CD4-positive, alpha-beta T cell treated with Interleukin-6 for 4 hours (primary cell): ENCODE data around the gene FOXF1.

Source experiments
- DNase-seq: peaks from one replicate; pipeline ENCODE4 v3.0.0-alpha.2; 2020; ENCODE audit warnings: mixed read lengths

The FOXF1 gene

DNA sequence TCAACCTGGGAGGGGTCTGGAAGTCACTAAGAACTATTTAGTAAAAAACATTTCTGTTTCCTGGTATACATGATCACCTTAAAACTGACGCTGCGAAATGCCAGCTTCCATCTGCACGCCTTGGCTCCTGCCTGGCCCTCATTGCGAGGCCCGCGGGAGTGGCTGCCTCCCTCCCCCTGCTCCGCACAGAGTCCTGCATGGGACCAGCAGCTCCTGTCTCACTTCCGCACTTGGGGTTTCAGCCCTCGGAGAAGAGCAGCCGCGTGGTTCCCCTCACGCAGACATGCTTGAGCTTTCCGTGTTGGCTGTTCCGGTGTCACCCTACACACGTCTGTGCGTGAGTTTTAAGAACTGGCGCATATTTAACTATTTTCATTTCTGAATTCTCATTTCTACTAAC lies 26.3 kb downstream of the FOXF1 start:
- DNase-seq = no peak

DNA sequence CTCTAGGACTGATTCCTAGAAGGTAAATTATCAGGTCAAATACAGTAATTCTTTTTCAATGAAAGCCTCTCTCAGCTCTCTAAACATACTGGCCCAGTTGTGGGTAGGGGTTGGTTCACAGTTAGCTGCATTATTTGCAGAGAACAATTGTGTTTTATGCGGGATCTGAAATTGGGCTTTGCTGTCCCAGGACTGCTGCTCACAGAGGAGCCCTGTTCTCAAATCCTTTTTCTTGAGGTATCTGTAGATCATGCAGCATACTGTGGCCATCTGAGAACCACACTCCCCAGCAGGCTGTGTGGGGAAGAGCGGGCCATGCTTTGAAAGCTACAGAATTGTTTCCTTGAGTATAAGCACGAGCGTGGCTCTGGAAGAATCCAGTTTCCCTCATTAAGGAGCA lies 27.2 kb downstream of the FOXF1 start:
- no peak for DNase-seq

DNA sequence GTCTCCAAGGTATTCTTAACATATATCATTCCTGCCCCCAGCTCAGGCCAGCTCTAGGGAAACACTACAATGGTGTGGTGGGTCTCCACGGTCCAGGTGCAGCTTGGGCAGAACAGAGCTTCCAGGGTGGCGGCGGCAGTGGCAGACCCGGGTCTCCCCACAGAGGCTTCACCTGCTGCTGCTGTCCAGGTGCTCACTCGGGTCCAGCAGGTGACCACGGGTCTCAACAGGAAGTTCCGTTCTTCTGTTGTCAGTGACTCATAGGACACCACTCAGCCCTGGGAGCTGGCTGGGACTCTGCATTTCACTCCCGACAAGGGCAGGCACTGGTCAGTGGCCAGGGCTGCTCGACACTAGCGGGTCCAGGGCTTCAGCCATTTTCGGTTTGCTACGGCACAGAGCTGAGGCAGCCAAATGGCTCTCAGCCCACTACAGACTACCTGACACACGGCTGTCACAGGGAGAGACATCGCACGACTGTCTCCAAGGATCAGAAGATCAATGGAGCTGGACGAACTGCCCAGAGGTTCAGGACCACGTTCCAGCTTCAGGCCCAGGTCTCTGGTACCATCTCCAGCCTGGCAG lies 28.0 kb downstream of the FOXF1 start:
- DNase-seq = no peak

DNA sequence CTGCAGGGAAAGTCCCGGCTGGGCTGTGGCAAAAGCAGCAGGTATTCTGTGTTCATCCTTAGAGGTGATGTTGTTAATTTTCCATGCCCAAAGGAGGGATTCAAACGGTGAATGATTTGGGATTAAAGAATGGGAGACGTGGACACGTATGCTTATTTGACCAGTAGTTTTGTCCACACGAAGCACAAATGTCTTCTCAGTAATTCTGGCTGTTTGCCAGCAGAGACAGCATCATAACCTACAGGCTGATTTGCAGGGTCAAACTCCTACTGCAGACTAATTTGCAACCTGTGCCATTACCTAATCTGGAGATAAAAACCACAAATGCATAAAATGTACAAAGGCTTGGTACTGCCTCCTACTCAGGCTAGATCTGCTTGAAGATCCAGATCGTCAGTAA lies 30.6 kb downstream of the FOXF1 start:
- no peak for DNase-seq

DNA sequence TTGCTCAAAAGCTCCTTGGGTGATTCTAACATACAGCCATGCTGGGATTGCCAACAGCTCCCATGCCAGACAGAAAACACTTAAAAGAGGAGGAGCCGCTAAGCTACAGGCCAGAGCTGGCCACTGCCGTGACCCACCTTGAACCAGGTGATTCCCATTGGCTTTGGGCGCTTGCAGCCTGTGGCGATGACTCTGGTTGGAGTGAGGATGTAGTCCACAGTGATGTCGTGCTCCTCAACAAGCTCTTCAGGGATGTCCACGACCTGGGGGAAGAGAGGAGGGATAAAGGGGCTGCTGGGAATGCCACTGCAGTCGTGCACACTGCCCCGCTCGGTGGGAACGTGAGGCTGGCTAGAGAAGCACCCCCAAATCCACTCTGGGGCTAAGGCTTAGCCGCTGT lies 31.2 kb downstream of the FOXF1 start:
- DNase-seq = no peak

DNA sequence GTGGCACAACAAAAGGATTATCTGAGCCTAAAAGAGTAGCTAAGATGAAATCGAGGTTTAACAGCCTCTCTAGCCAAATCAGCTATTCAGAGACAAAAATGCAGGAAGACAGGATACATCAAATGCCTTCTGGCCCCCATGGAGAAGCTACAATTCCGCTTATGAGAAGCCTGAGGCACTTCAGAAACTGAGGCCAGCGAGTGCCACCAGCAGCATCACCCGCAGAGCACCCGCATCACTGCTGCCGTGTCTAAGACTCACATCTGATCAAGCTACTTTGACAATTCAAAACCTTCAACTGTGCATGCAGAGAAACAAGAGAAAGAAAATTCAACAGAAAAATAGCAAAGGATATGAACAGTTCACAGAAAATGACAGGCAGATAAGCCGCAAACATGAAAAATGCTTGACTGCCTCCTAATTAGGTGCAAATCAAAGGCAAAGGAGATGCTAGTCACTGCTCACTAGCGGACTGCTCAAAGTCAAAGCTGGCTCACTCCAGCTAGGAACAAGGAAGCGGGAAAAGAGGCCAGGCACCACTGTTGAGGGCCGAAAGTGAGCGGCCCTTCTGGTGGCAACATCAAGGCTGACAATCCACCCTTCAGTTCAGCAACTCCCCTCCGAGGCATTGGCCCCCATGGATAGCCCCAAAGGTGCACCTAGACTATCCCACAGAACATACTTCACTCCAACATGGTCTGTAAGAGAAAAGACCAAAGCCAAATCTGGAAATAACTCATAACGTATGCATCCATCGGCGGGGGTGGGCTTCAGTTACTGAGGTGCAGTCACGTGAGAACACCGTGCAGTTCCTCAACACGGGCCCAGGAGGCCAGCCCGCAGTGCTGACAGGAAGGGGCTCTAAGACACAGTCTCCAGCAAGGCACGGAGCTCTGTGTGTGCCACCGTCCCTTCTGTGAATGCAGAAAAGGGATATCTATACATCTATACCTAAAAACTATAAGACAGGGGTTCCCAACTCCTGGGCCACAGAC lies 32.7 kb downstream of the FOXF1 start:
- DNase-seq = no peak

DNA sequence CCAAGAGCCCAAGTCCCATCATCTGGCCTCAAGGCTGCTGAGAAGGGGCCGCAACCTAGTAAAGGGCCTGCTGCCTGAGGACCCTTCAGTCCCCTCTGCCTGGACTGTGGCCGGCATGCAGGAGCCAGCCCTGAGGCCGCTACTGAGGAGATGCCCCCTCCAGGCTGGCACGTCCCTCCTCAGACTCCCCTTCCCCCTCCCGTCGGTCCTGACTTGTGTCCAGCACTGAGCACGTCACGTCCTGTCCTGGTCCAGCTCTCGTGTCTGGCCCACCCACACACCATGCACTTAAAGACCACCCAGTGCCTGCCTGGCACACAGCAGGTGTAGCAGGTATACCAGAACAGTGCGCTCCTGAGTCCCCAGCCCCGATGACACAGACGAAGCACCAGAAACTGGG lies 35.2 kb downstream of the FOXF1 start:
- no peak for DNase-seq

DNA sequence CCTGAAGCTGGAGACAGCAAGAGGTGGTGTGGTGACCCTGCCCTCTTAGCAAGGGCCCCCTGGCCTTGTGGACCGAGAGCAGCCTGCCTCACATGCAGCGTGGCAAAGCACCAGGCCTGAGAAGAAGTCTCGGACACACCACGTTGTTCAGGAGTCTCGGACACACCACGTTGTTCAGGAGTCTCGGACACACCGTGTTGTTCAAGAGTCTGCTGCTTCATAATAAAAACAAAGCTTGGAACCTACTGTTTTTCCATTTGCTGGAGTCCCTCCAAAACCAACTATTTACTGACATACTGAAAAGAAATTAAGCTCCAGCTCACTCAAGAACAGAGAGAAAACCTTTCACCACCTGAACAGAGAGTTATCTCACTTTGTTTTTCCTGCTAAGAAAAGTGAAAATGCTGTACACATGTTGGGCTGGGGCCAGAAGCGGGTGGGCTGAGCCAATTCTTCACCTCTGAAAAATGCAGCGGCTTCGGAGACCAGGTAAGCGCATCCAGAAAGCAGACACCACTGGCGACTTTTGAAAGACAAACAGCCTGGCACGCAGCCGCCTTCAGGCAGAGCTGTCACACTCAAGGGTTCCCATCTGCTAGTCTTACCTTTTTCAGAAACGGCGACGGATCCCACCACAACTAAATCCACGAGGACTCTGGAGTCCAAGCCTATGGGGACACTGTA lies 35.8 kb downstream of the FOXF1 start:
- DNase-seq = no peak

DNA sequence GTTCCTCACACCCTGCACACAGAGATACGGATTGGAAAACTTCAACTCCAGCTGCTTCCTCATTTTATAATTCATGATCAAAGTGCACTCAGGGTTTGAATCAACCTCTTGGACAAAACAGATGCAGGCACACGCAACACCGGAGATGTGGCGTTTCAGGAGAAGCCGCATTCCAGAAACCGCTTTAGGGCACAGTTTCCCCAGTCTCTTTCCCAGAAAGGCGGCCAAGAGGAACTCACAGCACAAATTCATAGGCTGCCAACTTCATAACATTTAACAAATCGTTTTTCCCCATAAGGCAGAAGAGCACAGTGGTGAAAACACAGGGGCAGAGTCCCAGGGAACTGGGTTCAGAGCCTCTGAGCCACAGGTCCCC lies 36.3 kb downstream of the FOXF1 start:
- no peak for DNase-seq

DNA sequence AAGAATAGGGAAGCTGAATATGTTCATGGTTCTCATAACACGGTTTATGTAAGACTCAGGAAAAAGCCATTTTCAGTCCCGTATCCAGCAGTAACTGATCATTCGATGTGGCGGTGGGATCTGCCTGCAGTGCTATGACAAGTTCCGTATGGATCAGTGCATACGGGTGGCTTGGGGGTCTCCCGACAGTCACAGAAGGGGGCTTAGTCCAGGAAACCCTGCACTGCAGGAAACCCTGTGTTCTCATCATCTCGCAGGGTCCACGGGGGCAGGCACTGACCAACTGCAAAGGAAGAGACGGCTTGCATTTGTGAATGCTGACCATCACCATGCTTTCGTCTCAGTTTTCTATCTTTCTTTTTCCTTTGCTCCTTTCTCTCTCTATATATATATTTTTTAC lies 37.0 kb downstream of the FOXF1 start:
- no peak for DNase-seq

DNA sequence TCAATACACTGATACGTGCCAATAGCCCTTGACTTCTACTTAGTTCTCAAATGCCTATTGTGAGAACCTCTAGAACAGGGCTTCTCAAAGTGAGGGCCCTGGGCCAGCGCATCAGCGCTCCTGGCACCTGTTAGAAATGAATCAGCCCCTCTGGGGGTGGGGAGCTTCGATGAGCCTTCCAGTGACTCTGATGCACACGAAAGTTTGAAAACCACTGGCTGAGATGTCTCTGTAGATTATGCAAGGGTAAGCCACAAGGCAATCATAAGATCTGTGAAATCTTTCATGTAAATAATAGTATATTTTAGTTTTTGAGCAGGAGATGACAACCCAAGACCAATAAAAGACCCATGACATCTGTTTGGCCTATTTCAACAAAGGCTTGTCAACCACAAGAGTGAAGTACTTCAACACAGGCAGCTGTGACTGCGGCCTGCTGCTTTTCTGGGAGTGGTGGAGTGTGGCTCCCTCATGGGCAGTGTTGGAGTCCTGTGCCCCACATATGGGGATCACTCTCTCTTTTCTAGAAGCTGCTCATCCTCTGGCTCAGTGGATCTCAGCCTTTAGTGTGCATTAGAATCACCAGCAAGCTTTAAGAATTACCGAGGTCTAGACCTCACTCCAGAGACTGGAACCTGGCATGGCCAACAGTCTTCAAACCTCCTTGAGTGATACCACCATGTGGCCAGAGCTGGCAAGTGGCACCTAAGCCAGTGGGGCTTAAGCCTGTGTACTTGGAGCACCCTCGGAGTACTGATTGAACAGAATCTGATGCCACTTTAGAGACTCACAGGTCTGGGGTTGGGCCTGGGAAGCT lies 39.0 kb downstream of the FOXF1 start:
- DNase-seq = no peak

DNA sequence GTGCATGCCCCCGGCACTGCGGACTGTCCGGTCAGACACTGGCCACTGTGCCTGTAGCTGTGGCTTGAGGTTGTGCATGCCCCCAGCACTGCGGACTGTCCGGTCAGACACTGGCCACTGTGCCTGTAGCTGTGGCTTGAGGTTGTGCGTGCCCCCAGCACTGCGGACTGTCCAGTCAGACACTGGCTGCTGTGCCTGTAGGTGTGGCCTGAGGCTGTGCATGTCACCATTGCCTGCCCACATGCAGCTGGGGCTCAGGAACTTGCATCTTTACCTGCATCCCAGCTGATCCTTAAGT lies 39.5 kb downstream of the FOXF1 start:
- no peak for DNase-seq

DNA sequence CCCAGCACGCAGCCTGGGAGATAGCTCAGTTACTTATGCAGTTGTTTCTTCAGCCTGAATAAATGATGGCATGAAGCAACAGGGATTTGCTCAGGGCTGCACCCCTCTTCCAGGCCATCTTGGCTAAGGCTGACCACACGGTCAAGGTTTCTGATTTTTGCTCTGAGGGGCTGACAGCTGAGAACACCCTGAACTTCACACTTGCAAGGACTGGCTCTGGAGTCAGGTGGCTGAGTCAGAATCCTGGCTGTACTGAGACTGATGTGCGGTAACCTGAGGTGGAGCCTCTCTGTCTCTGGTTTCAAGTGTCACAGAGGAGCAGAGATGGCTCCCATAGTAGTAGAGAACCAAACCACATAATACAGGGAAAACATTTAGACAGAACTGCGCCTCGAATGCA lies 40.0 kb downstream of the FOXF1 start:
- no peak for DNase-seq

DNA sequence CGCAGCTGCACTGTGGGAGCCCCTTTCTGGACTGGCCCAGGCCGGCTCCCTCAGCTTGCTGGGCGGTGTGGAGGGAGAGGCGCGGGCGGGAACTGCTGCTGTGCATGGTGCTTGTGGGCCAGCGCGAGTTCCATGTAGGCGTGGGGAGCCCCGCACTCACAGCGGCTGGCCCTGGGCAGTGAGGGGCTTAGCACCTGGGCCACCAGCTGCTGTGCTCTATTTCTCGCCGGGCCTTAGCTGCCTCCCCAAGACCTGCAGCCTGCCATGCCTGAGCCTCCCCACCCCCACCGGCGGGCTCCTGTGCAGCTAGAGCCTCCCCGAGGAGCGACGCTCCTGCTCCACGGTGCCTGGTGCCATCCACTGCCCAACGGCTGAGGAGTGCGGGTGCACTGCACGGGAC lies 43.0 kb downstream of the FOXF1 start:
- DNase-seq = no peak

DNA sequence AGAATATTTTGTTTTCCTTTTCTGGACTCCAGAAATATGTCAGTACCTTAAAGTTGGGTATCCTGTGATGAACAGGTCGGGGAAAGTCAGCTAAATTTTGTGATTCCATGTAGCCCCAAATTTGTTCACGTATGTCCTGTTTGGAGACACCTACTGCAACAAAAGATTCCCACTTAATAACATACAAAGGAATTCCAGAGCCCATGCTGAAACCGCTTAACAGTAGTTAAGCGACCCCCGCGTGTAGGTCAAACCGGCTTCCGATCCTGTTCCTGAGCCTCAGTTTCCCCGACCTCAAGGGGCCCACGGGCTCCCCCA lies 44.2 kb downstream of the FOXF1 start:
- no peak for DNase-seq

DNA sequence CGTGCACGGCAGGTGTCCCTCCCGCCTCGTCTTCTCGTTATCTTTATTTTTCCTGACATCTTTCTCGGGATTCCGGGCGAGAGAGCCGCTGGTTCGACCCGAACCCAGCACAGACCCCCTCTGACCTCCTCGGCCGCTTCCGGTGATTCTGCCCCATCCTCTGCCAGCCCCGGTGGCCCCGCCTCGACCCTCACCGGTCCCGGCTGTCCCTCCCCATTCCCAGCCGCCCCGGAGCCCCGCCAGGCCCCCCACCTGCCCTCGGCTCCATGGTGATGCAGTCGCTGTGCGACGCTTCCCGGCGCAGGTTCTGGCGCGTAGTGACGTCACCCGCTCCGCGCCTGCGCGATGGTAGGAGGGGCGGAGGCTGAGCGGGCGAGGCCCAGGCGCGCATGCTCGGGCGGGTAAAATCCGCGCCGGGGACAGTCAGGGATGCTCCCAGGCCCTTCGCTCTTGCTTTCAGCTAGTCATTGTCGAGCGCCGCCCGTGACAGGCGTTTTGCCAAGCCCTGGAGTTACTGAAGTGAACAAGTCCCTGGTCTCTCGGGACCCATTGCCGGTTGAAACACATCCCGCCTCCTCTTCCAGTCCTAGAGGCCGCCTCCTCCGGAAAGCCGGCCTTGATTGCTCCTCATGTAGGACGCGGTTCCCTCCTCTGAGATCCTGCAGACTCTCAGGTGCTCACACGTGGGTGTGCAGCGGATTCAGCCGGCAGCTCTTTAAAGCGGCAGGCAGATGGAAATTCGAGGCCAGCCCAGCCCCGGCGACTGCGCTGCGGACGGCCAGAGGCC lies 44.8 kb downstream of the FOXF1 start, which contains the start of gene MTHFSD:
MTHFSD (minus strand) TSS at position 319 of the 787 bp plus-strand sequence; CDS start at position 268, 51 bp downstream.
- peak; percentile 95 for DNase-seq

DNA sequence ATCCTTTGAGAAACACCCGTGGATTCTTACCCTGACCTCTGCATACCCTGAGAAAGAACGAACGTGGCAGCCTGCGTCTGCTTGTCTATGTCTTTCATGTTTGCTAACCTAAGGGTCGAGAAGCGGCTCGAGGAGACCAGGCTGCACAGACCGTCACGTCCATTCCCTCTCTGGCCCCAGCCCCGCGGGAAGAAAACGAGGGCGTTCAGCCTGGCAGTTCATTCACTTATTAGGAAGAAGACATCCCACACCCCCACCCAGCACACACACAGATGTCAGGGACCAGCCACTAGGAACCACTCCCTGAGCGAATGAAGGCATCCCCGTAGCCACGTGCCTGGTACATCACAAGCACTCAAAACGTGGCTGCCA lies 45.4 kb downstream of the FOXF1 start:
- DNase-seq = no peak

DNA sequence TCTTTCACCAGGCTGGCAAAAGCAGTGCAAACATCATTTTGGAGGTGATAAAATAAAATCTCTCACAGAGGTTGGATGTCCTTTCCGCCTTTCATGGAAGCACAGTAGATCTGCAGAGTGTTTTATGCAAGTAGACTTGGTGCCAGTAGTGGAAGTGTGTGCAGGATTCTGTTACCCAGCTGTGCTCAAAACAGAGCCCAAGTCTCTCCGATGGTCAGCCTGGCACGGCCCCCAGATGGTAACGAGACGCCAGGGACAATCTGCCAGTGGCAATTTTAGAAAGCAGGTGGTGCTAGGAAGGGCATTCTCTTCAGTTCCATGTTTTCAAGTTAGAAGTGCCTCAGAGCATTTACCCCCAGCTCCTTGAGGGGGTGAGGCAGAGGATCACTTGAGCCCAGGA lies 46.2 kb downstream of the FOXF1 start:
- DNase-seq = no peak

DNA sequence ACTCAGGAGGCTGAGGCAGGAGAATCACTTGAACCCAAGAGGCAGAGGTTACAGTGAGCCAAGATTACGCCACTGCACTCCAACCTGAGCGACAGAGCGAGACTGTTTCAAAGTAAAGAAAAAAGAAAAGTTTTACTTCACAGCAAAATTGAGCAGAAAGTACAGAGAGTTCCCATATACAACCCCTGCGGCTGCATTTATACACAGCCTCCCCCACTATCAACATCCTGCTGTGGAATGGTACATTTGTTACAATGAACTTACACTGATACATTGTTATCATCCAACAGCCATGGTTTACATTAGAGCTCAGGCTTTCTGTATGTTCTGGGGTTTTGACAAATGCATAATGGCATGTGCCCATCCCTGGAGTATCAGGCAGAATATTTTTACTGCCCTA lies 47.3 kb downstream of the FOXF1 start:
- no peak for DNase-seq

DNA sequence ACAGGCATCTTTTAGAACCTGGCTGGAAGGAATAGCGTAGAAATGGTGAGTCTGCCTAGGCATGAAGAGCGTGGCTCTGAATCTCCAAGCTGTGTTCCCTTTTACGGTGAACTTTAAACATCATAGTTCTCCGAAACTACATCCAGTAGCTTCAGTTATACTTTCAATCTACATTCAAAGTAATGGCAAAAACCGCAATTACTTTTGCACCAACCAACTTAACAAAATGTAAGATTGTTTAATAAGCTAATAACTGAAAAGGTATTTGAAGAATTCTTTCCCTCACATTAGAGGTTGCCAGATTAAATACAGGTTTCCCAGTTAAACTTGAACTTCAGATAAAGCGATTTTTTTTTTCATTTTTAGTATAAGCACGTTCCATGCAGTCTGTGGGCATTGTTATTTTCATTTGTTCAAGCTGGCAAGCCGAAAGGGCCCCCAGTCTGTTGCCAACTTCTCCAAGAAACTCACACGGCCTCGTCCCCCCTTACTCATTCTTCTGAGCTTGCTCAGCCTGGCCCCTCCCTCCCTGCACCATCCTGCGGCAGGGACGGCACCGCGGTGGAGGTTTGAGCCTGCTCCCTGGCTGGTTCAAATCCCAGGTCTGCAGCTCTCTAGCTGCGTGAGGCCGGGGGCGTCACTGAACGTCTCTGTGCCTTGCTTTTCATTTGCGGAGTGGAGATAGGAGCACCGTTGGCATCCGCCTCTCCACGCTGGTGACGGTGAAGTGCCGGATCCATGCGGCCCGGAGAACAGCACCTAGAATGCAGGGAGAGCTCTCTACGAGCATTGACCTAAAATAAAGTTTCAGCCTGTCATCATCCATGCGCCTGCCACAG lies 48.2 kb downstream of the FOXF1 start:
- DNase-seq = no peak

DNA sequence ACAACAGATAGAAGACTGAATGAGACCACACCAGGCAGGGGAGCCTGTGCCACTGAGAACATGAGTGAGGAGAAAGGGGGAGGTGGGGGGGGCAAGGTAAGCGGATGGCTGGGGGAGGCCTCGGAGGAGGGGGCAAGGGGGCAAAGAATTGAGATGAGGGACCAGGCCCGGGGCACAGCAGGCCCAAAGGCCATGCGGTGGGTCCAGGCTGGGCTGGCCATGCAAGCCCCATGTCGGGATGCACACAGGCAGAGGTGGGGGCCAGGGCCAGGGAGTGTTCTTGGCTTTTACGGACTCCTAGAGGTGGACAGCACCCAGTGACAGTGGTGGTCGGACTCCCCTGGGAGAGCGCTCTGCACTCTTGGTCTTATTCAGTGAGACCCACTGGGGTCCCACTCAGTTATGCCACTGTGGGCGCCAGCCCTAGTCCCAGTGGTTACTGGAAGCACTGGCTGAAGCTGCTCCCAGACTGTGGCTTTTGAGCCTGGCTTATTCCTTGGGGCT lies 49.5 kb downstream of the FOXF1 start:
- DNase-seq = no peak
